Lower leg skin (tissue), 3 donors: Measurements from ENCODE around the gene RELL1.

Experiments
- POLR2A ChIP-seq, 2 donors: fragments of 450-650 bp; IDR thresholded peaks; one replicate each; pipeline ENCODE4 v1.6.1; 2016 to 2017; ENCODE audit warnings: antibody characterized with exemption in 2 of 2, mild to moderate bottlenecking in 1 of 2, moderate library complexity in 1 of 2
- TF ChIP-seq, protein P1 (sequence below), 3 donors: fragments of 450-650 bp; IDR thresholded peaks; one replicate each; pipeline ENCODE4 v1.5.1; 2016; ENCODE audit warnings: antibody characterized with exemption in 3 of 3, mild to moderate bottlenecking in 3 of 3, moderate library complexity in 2 of 3

DNA sequence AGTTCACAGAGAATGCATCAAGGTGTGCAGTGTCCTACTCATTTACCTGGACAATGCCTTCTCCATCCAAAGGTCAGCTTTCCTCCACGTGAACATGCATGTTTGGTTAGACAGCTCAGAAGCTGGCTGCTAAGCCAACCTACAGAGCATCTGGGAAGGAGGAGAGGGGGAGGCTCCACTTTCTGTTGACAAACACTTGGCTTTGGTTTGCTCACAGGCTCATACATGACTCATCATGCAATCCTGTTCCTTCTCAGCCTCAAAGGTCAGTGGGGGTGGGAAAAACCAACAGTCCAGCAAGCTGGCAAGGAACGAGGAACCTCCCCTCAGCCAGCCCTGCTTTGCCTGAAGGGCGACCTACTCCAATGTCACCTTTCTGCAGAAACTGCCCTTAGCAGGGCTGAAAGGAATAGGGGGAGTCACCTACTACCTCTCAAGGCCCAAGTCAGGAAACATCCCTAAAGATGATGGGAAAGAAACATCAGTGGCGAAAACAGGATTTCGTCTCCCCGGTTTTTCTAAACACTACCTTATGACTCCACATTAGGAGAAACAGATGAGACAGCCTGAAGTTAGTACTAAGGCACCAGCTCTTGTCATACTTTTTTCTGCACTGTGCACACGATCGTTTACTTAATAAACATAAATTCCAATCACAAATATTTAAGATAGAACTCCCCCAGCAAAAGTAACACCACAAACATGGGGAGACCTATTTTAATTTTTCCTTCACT lies 37.9 kb downstream of the RELL1 start:
- TF ChIP-seq, protein P1, sequence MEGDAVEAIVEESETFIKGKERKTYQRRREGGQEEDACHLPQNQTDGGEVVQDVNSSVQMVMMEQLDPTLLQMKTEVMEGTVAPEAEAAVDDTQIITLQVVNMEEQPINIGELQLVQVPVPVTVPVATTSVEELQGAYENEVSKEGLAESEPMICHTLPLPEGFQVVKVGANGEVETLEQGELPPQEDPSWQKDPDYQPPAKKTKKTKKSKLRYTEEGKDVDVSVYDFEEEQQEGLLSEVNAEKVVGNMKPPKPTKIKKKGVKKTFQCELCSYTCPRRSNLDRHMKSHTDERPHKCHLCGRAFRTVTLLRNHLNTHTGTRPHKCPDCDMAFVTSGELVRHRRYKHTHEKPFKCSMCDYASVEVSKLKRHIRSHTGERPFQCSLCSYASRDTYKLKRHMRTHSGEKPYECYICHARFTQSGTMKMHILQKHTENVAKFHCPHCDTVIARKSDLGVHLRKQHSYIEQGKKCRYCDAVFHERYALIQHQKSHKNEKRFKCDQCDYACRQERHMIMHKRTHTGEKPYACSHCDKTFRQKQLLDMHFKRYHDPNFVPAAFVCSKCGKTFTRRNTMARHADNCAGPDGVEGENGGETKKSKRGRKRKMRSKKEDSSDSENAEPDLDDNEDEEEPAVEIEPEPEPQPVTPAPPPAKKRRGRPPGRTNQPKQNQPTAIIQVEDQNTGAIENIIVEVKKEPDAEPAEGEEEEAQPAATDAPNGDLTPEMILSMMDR (IDR thresholded peaks at IDR 0.05): no peak
- no peak for TF ChIP-seq POLR2A (IDR thresholded peaks at IDR 0.05)
